K562 (cell line): ENCODE data around the gene STYXL1. TPM values are rescaled to one million over a fixed set of nuclear protein-coding genes. Genes with fewer than 3 reads are reported as not detected.

Experiments used
- ATAC-seq: fragments of 200-7000 bp; cut with Tn5 transposase; 3 replicates; pipeline ENCODE4 v1.9.1; 2020; ENCODE audit warnings: moderate library complexity
- BruUV-seq: library from RNA; stranded (reverse); fragments of 400-500 nt; replicated peaks from 2 replicates; lab custom pipeline; 2021; lab: Mats Ljungman, UMichigan
- CTCF ChIA-PET: fragments of 300-600 bp; formaldehyde crosslinking; extraction: SDS; loops from one replicate; lab custom pipeline; 2021; ENCODE audit warnings: low intra/inter-chr PET ratio; lab: Yijun Ruan, JAX
- POLR2A ChIA-PET: fragments of 300-600, 350-650 bp; sonication (Branson Sonifier 250); formaldehyde crosslinking; extraction: SDS; loops from one replicate; lab custom pipeline; 2021; ENCODE audit warnings: antibody characterized with exemption, inconsistent platforms; lab: Yijun Ruan, JAX
- DNase-seq, 4 experiments: peaks; one replicate each; pipeline versions ENCODE4 v3.0.0 to v3.0.0-alpha.2; 2011 to 2018; ENCODE audit warnings: low spot score in 3 of 4, mixed read lengths in 3 of 4; ENCODE audit errors: extremely low read depth in 1 of 4
- FAIRE-seq: peaks from 2 replicates; lab custom pipeline; 2011; peaks lifted over from hg19 to GRCh38; lab: Jason Lieb, UNC
- H2AFZ ChIP-seq: 2 replicates; pipeline ENCODE4 v1.6.0; 2011; ENCODE audit warnings: low read depth, low read length, control low read depth, inconsistent platforms
- H3K27ac ChIP-seq: fragments of 200-600 bp; 3 replicates; pipeline ENCODE4 v1.8.0; 2011; ENCODE audit warnings: low read depth, mild to moderate bottlenecking, control low read depth, inconsistent platforms, low read length, moderate library complexity, mixed read lengths; ENCODE audit errors: extremely low read depth
- H3K27me3 ChIP-seq, 2 experiments: fragments of 300-600 bp in 1 of 2; 2 replicates in 1 of 2; 3 replicates in 1 of 2; pipeline versions ENCODE4 v1.6.0 to v1.8.0; 2011; ENCODE audit warnings: inconsistent platforms in 2 of 2, low read length in 2 of 2, mild to moderate bottlenecking in 1 of 2, mixed read lengths in 1 of 2, moderate library complexity in 1 of 2; ENCODE audit not compliant: control insufficient read depth in 2 of 2, insufficient read depth in 2 of 2
- H3K36me3 ChIP-seq: fragments of 300-600 bp; 3 replicates; pipeline ENCODE4 v1.8.0; 2011; ENCODE audit warnings: mild to moderate bottlenecking, low read length, inconsistent platforms; ENCODE audit not compliant: control insufficient read depth, insufficient read depth
- H3K4me1 ChIP-seq, 2 experiments: fragments of 200-600 bp in 1 of 2; replicated peaks in 1 of 2; 2 replicates in 1 of 2; 3 replicates in 1 of 2; pipeline versions ENCODE4 v1.5.1 to v1.8.0; 2011; ENCODE audit warnings: inconsistent platforms in 2 of 2, low read length in 2 of 2, mild to moderate bottlenecking in 1 of 2, mixed read lengths in 1 of 2, moderate library complexity in 1 of 2; ENCODE audit not compliant: control insufficient read depth in 2 of 2, insufficient read depth in 2 of 2
- H3K4me2 ChIP-seq: 2 replicates; pipeline ENCODE4 v1.6.1; 2011; ENCODE audit warnings: low read length, control low read depth, inconsistent platforms, mixed read lengths; ENCODE audit not compliant: insufficient read depth
- H3K4me3 ChIP-seq: fragments of 200-600 bp; sonication (generic), shearing (Covaris generic); 2 replicates; pipeline ENCODE4 v1.5.1; 2016; ENCODE audit warnings: control low read depth, inconsistent platforms
- H3K79me2 ChIP-seq: fragments of 200-600 bp; 3 replicates; pipeline ENCODE4 v1.8.0; 2011; ENCODE audit warnings: low read length, inconsistent platforms; ENCODE audit not compliant: control insufficient read depth, insufficient read depth
- H3K9ac ChIP-seq, 2 experiments: 2 replicates each; pipeline versions ENCODE4 v1.6.0 to v1.6.1; 2011; ENCODE audit warnings: low read depth in 2 of 2, low read length in 2 of 2, control low read depth in 1 of 2, inconsistent platforms in 1 of 2, mild to moderate bottlenecking in 1 of 2, mixed read lengths in 1 of 2; ENCODE audit not compliant: insufficient read depth in 1 of 2
- H3K9me1 ChIP-seq: one replicate; pipeline ENCODE4 v1.6.0; 2011; ENCODE audit warnings: inconsistent platforms, mild to moderate bottlenecking, low read length, moderate library complexity; ENCODE audit not compliant: control insufficient read depth, insufficient read depth
- H3K9me3 ChIP-seq: replicated peaks from 2 replicates; pipeline ENCODE4 v1.5.1; 2011; ENCODE audit warnings: low read depth, low read length, inconsistent platforms; ENCODE audit not compliant: control insufficient read depth, insufficient read depth
- H4K20me1 ChIP-seq: replicated peaks from 2 replicates; pipeline ENCODE4 v1.6.1; 2011; ENCODE audit warnings: low read length, inconsistent platforms, mixed read lengths; ENCODE audit not compliant: control insufficient read depth, insufficient read depth
- ARID4B ChIP-seq: sonication (generic); formaldehyde crosslinking; IDR thresholded peaks from 2 replicates; pipeline ENCODE4 v1.8.0; 2022; ENCODE audit warnings: mild to moderate bottlenecking, missing genetic modification reagents
- CREB1 ChIP-seq, 2 experiments: sonication (generic) in 1 of 2; formaldehyde crosslinking in 1 of 2; IDR thresholded peaks; 2 replicates each; pipeline versions ENCODE4 v1.6.1 to v1.8.0; 2012 to 2022; ENCODE audit warnings: inconsistent platforms in 1 of 2, mild to moderate bottlenecking in 1 of 2, missing genetic modification reagents in 1 of 2, moderate library complexity in 1 of 2
- GABPB1 ChIP-seq: sonication (generic); formaldehyde crosslinking; IDR thresholded peaks from 2 replicates; pipeline ENCODE4 v1.8.0; 2022; ENCODE audit warnings: mild to moderate bottlenecking, missing genetic modification reagents
- NFIC ChIP-seq: fragments of 450-650 bp; IDR thresholded peaks from 2 replicates; pipeline ENCODE4 v1.6.1; 2017; ENCODE audit warnings: mild to moderate bottlenecking, inconsistent platforms
- NFIX ChIP-seq: fragments of 250-450 bp; sonication (Bioruptor Pico); IDR thresholded peaks from 2 replicates; pipeline ENCODE4 v1.4.0; 2020; ENCODE audit warnings: low read depth, mild to moderate bottlenecking, moderate library complexity
- POLR2G ChIP-seq: fragments of 200-400 bp; formaldehyde crosslinking; IDR thresholded peaks from 2 replicates; pipeline ENCODE4 v1.6.1; 2017; ENCODE audit warnings: low read depth, mild to moderate bottlenecking, antibody characterized with exemption, low read length, moderate library complexity
- RBFOX2 ChIP-seq: fragments of 200-400 bp; formaldehyde crosslinking; IDR thresholded peaks from 2 replicates; pipeline ENCODE4 v1.6.1; 2017; ENCODE audit warnings: low read depth, mild to moderate bottlenecking, low read length, moderate library complexity
- SMAD1 ChIP-seq: fragments of 150-350 bp; IDR thresholded peaks from 2 replicates; pipeline ENCODE4 v1.6.1; 2014; ENCODE audit warnings: low read length, low read depth; ENCODE audit not compliant: partially characterized antibody
- WGBS: fragments of 100-300 bp; shearing (Covaris generic); methylation state at CpG from one replicate; pipeline ENCODE4 v1.1.6; 2016; ENCODE audit warnings: low coverage, mixed read lengths; ENCODE audit not compliant: insufficient coverage; ENCODE audit errors: missing lambda C conversion rate; 5-methylcytosine and 5-hydroxymethylcytosine counted together
- in situ Hi-C: fragments of 300-500 bp; cut with MboI; formaldehyde crosslinking; loops from 4 replicates; pipeline ENCODE4 v1.15.0; 2018; ENCODE audit warnings: inconsistent platforms, mixed read lengths
- intact Hi-C: fragments of 100-400 bp; cut with micrococcal nuclease; formaldehyde crosslinking; loops from 2 replicates; pipeline ENCODE4 v1.14.2; 2022
- polyA plus RNA-seq, 8 experiments: library from polyadenylated mRNA; depleted of rRNA in 4 of 8; stranded (reverse) in 5 of 8; unstranded in 3 of 8; fragments of >200 nt; fragmentation: Nextera tagmentation in 2 of 8; fragmentation: Illumina TruSeq in 1 of 8; extraction: Ambion mirVana in 2 of 8; extraction: Trizol in 1 of 8; gene quantifications; 2 replicates each; pipeline versions ENCODE4 v1.2.1 to v1.2.3, GENCODE V29; 2011 to 2014; ENCODE audit warnings: inconsistent platforms in 1 of 8, missing spikeins in 1 of 8
- total RNA-seq, 7 experiments: library from RNA; depleted of rRNA in 6 of 7; stranded (reverse); fragments of >200 nt in 6 of 7; fragmentation: Illumina TruSeq in 2 of 7; extraction: Trizol in 2 of 7; gene quantifications; 2 replicates each; pipeline versions ENCODE4 v1.2.1 to v1.2.3, GENCODE V29; 2011 to 2021; ENCODE audit warnings: low replicate concordance in 1 of 7

STYXL1 gene
- total and polyA plus RNA-seq, 9 of the 15 experiments (the other 6 are each of a cell fraction or from before 2014, with no cell fraction given), result 36.5 to 97.2 (median 49.9) TPM

GRCh38 chr7:76064208-76064970, 16.6 kb upstream of the STYXL1 start:
- FAIRE-seq (no peak), DNase-seq (peak in 2 of 4 experiments; percentile 25 to 34), ATAC-seq (no peak)
- Histone ChIP-seq H3K4me1 (peaks cover 0 to 16% of the 10 kb centered on the region in 2 experiments; a peak in 2 of 5 replicates), H2AFZ (no peak overlapping the region), H3K4me2 (no peak overlapping the region), H3K9me1 (no peaks in the 10 kb centered on the region), H3K27me3 (no peaks in the 10 kb centered on the region), H4K20me1 (peaks cover 17% of the 10 kb centered on the region), H3K79me2 (no peaks in the 10 kb centered on the region), H3K9ac (peak overlapping the region in 1 of 2 experiments; percentile 11; a peak in 2 of 4 replicates), H3K9me3 (no peaks in the 10 kb centered on the region), H3K4me3 (no peak overlapping the region), H3K27ac (no peak overlapping the region), H3K36me3 (peaks cover 77% of the 10 kb centered on the region)
- intact Hi-C loops (no loop called here), in situ Hi-C loops (no loop called here)
- no TSS peak for BruUV-seq
- CTCF ChIA-PET, result interaction anchor here (0.7 kb wide), 1 partner anchor 73 kb away, joined by 3 read pairs; no protein-coding TSS in a partner anchor
- POLR2A ChIA-PET, result interaction anchor here (0.6 to 1.3 kb wide), 7 partner anchors 9 to 102 kb away, joined by 3 to 5 read pairs (median 3); no protein-coding TSS in a partner anchor
- WGBS, result 96% methylated on average over 22 of the region's 24 CpGs
- no peak for TF ChIP-seq CREB1 (IDR thresholded peaks at IDR 0.05)
- no peak for TF ChIP-seq CREB1 (CRISPR knock-in tag; IDR thresholded peaks at IDR 0.05)
- TF ChIP-seq POLR2G, result 0 out of 2 replicates have a peak, but pooled peaks have one; percentile 12

GRCh38 chr7:76063525-76063924, 15.7 kb upstream of the STYXL1 start:
- BruUV-seq, result no TSS peak
- peak; percentile 61 to 73 (median 68) for DNase-seq
- H3K9ac ChIP-seq, result 0 out of 4 replicates have a peak overlapping the region, but pooled peaks of 1 of the 2 experiments have one; percentile 70
- H3K9me3 ChIP-seq, result no peaks in the 10 kb centered on the region
- ChIA-PET CTCF (interaction anchor here (0.7 kb wide), 1 partner anchor 72 kb away, joined by 3 read pairs; no protein-coding TSS in a partner anchor), POLR2A (interaction anchor here (0.7 to 1.3 kb wide), 6 partner anchors 8 to 103 kb away, joined by 3 to 6 read pairs (median 3); no protein-coding TSS in a partner anchor)
- peaks cover 20% of the 10 kb centered on the region for H4K20me1 ChIP-seq
- peak; percentile 44 for FAIRE-seq
- 79% methylated on average over 14 of the region's 14 CpGs for WGBS
- TF ChIP-seq GABPB1, result no peak
- TF ChIP-seq NFIX (CRISPR knock-in tag), result peak; percentile 41; the same call in 1 of the 2 replicates
- TF ChIP-seq RBFOX2, result peak; percentile 32
- TF ChIP-seq POLR2G, result peak; percentile 41
- peak; percentile 62 for TF ChIP-seq SMAD1
- TF ChIP-seq NFIC, result peak; percentile 98
- TF ChIP-seq CREB1 (IDR thresholded peaks at IDR 0.05), result no peak
- TF ChIP-seq CREB1 (CRISPR knock-in tag; IDR thresholded peaks at IDR 0.05), result 0 out of 2 replicates have a peak, but pooled peaks have one; percentile 19
- TF ChIP-seq ARID4B (CRISPR knock-in tag), result no peak
- H3K4me1 ChIP-seq, result peaks cover 0 to 16% of the 10 kb centered on the region in 2 experiments; a peak in 2 of 5 replicates
- no peak overlapping the region for H3K4me3 ChIP-seq
- no peak overlapping the region for H3K4me2 ChIP-seq
- H3K27ac ChIP-seq, result no peak overlapping the region
- H3K79me2 ChIP-seq, result no peaks in the 10 kb centered on the region
- H3K36me3 ChIP-seq, result peaks cover 86% of the 10 kb centered on the region
- H2AFZ ChIP-seq, result no peak overlapping the region
- in situ Hi-C loops (no loop called here), intact Hi-C loops (no loop called here)
- peak; percentile 53 for ATAC-seq
- no peaks in the 10 kb centered on the region for H3K9me1 ChIP-seq
- H3K27me3 ChIP-seq, result no peaks in the 10 kb centered on the region
